Stimulated activated CD4-positive, alpha-beta T cell treated with anti-CD3 and anti-CD28 coated beads, Interleukin-1b, Interleukin-23, amount 100 ng/mL, for 24 hours (primary cell): ENCODE measurements around the gene NR6A1.

ENCODE experiments used
- DNase-seq, 4 experiments: peaks; one replicate each; pipeline ENCODE4 v3.0.0-alpha.2; 2020; ENCODE audit warnings: low read depth in 4 of 4, low spot score in 1 of 4

The NR6A1 gene

DNA sequence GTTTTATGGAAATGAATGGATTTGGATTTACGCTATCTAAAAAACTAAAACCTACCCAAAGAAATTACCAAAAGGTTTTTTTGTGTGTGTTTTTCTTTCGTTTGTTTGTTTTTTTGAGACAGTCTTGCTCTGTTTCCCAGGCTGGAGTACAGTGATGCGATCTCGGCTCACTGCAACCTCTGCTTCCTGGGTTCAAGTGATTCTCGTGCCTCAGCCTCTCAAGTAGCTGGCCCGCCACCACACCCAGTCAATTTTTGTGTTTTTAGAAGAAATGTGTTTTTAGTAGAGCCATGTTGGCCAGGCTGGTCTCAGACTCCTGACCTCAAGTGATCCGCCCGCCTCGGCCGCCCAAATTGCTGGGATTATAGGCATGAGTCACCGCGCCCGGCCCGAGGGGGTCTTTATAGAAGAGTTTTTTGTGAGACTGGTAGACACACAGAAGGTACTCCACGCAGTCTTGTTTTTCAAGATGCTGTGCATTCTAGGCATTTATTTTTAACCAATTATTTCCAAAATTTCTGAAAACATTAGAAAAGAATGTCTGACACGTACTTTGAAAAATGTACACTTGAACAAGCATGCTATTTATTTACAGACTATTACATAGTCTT, 75.7 kb downstream of the NR6A1 start:
- DNase-seq = no peak

- DNase-seq = no peak
These were observed 76.5 kb downstream of the NR6A1 start for GRCh38 chr9:124694414-124695279.

DNA sequence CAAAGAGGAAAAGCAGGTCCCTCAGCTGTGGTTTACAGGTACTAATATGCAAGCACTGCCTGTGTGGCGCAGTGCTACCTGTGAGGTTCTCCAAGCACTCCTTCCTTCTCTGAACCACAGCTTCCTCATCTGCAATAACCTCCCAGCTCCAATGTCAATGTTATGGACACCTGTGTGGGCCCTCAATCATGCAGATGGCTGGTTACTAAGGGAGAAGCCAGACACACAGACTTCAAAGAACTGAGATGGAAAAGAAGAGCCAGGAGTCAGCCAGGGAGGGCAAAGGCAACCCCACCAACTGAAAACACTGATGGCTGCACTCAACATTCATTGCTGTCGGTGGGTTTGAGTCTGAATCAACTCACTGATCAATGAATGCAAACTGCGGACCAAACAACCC, 77.7 kb downstream of the NR6A1 start:
- no peak for DNase-seq

DNA sequence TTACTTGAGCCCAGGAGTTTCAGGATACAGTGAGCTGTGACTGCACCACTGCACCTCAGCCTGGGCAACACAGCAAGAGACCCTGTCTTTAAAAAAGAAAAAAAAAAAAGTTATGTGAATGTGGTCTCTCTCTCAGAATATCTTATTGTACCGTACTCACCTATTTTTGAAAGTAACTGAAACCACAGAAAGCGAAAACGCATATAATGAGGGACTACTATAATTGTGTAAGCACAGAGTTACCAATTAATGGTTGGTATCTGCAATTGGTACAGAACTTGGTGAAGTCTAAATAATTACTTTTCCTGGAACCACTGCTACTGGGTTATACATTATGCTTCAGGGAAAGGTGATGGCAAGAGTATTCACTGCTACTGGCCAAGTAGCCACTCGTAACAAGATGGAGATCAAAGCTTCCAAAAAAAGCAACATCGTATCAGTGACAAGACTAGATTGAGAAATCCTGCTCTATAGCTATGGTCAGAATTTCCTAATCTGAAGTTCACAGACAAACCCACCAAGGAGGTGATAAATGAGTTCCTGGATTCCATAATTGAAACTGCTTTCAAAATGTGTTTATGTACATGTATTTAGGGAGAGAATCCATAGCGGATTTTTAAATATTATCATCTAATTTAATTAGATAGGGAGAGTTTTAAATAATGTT, 82.7 kb downstream of the NR6A1 start:
- DNase-seq = no peak

- DNase-seq = no peak
These were observed 84.2 kb downstream of the NR6A1 start for GRCh38 chr9:124686918-124687317.

DNA sequence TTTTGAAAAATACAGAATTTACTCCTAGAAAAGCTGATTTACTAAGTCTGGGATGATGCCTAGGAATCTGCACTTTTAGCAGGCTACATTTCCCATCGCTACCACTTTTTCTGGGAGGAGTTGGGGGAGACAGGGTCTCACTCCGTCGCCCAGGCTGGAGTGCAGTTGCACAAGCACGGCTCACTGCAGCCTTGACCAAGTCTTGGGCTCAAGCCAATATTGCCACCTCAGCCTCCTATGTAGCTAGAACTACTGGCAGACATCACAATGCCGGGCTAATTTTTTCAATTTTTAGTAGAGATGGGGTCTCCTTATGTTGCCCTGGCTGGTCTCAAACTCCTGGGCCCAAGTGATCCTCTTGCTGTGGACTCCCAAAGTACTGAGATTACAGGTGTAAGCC, 85.9 kb downstream of the NR6A1 start:
- no peak for DNase-seq

GRCh38 chr9:124684169-124684568, 86.9 kb downstream of the NR6A1 start:
- no peak for DNase-seq

- DNase-seq = no peak
These were observed 88.1 kb downstream of the NR6A1 start for GRCh38 chr9:124683043-124683442.

GRCh38 chr9:124680714-124681390, 90.3 kb downstream of the NR6A1 start:
- DNase-seq = no peak

DNA sequence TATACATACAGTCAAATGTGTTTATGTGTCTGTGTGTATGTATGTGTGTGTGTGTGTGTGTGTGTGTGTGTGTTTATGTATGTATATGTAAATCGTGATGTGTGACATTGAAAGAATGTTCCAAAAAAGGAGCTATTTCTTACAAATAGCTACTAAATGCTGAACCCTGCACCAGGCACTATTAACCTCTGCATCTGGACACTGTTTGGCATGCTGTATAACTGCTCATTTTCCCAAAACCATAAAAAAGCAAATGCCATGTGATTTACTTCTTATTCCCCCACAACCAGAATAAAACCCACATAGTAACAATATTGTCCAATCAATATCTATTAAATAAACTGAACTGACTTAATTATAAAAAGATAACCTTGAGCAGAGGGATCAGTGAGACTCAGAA, 91.1 kb downstream of the NR6A1 start:
- DNase-seq = no peak

DNA sequence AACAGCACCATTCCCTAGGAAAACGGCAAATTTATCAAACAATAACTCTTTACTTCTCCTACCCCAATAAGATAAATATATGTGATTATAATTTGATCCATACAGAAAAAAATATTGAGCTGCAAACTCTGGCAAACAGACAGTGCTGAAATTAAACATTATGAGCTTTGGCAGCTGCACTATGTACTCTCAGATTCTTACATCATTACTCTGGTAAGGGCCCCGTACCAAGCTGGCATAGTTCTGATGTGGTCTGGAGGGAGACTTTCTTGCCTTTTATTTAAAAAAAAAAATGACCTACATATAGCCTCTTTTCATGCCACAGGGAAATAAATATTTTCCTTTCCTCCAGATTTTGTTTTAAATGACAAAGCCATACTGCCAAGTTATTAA, 95.0 kb downstream of the NR6A1 start:
- no peak for DNase-seq

DNA sequence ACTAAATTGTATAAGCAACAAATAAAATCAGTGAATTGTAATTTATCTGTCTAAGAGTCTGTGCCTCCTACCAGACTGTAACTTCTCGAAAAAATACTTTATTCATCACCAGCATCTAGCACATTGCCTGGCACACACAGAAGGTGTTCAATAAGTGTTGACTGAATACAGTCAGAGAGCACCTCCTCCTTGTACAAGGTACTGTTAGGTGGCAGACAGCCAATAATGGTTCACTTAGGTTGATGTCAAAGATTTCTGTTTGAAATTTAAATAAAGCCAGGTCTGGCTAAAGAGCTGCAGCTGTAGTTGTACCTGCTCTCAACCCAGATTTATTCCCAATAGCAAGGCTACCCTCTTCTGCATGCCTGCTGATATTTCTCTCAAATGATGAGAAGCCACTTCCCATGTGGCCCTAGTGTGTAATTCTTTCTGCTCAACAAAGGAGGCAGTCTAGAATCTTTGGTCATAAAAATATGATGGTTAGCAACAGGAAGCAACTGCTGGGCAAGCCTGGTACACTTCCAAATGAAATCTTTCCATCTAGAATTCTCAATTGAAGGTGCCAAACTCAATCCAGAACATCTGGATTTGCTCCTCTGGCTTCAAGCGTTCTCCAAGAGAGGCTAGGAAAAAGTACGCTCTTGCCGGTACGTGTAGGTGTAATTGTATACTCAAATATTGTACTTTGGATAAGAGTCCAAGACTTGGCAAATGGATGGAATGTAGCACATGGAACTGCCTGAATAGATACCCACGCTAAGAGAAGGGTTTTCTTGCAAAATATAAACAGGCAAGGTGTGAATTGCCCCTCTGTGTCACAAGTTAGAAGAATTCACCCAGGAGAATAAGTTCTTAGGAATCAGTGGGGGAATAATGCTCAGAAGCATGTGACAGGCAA, 95.6 kb downstream of the NR6A1 start:
- no peak for DNase-seq

DNA sequence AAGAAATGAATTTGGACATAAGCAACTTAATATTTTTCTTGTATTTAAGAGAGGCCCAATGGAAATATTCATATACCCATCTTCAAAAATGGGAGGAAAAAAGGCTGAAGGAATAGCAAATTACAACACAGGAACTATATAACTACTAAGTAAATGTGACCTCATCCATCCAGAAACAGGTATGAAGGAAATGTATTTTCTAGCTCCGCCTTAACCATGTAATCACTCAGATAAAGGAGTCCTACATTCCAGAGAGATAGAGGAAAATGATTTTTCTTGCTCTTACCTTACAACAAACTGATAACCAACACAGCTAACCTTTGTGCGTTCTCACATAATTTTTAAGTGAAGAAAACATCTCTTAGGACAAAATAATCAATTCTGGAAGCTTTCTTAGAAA, 96.5 kb downstream of the NR6A1 start:
- no peak for DNase-seq

GRCh38 chr9:124673063-124673462, 98.0 kb downstream of the NR6A1 start:
- DNase-seq = no peak

DNA sequence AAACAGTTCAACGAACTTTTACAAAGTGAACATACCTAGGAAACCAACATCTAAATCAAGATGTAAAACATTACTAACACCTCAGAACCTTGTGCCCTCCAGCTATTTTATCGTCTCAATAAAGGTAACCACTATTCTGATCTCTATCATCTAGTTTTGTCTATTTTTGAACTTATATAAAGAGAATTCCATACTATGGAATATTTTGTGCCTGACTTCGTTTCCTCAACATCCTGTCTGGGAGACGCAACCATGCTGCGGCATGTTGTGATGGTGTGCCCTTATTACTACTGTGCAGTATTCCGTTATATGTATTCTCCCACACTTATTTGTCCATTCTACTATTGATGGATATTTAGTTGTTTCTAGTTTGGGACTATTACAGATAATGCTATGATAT, 99.2 kb downstream of the NR6A1 start:
- DNase-seq = no peak

DNA sequence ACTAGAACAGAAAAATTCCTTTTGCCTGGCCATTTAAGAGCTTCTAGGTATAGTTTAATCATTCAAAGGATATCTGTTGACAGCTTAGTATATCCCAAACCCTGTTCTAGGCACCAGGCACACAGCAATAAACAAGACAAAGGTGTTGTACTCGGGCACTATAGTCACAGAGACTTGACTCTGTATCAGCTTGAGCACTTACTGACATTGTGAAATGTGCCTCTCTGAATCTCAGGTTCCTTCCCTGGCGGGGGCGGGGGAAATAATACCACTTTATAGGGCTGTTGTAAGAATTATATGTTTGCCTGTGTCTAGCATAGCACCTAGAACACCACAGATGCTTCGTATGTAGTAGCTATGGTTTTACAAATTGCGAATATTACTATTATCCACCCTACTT, 104.5 kb downstream of the NR6A1 start:
- no peak for DNase-seq

DNA sequence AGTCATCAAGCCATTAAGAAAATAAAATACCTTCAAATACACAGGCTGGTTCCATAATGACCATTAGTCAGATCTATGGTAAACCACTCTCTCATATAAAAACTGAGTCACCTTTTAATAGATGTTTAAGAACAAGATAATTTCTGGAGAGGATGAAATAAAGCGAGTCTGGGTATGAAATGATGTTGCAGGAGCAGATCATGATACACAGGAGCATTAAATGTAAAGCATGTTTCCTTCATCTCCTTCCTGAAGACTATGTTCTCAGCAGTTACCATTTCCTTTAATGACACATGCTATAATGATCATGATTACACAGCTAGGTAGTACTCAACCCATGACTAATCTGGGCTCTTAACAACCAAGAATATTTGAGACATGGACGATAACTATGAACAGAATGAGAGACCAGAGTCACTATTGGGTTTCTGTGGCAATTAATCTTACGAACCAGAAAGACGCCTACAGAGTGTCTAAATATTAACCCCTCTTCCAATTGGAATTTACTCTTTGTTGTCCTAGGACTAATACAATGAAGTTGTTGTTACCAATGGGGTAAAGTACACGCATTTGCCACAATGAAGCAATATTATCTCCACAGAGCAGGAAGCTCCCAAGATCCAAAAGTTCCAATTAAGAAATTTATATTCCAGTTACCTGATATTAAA, 105.6 kb downstream of the NR6A1 start:
- DNase-seq = no peak

DNA sequence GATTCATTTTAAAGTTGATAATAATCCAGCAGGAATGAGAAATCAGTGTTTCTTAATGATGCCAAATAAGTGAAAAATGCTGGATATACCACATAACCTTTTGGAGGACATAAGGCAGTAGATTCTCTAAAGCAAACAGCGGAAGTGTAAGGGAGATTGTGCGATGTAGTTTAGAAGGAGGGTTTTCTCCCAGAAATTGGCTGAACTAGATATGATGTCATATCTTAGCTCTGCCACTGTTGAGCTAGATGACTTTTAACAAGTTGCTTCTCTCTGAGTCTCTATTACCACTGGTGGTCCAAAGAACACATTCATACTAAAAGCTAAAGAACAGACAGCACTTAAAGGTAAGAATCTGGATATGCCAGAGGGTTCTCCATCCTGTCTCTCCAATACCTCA, 107.0 kb downstream of the NR6A1 start:
- no peak for DNase-seq

DNA sequence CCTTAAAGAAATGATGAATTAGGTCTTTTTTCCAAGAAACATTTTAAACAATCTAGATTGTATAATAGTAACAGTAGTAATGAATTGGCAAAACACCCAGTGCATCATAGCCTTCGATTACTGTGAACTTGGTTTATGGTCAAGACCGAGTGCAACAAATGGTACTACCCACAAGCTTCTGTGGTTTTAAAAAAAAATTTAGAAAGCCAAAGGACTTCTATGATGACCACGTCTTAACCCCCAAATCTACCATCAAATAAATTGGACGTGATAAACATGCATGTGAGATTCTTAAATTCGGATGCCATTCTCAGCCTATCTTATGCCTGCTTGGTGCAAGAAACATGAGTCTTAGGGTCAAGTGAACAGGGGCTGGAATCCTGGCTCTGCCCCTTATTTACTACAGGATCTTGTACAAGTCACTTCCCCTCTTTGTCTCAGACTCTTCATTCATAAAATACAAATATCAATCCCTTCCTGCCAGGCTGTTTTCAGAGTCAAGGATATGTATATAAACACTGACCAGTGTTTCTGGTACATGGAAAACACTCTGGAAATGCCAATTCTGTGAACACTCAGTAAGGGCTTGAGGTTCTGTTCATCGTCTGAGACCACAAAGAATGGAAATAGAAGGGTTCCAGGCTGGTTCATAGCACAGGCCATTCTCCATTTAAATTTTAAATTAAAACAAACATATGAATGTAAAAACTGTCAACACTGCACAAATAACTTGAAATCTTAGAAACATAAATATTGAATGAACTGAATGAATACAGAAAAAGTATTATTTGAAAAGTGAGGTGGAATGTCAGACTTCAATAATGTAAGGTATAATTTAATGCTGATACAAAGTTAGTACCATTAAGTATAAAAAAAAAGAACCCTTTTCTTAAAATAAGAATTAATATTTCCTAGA, 107.8 kb downstream of the NR6A1 start:
- DNase-seq = no peak
